SK-N-SH (cell line): ENCODE data around the gene PRKCA.

Experiments used
- RAD21 ChIP-seq: IDR thresholded peaks from 2 replicates; pipeline ENCODE4 v1.6.1; 2012; ENCODE audit warnings: mild to moderate bottlenecking, low read length
- YY1 ChIP-seq: IDR thresholded peaks from 2 replicates; pipeline ENCODE4 v1.4.0; 2012; ENCODE audit warnings: low read depth, mild to moderate bottlenecking
- TF ChIP-seq, protein P1 (sequence below): fragments of 200-600 bp; sonication (generic); IDR thresholded peaks from 2 replicates; pipeline ENCODE4 v1.6.1; 2017; ENCODE audit warnings: antibody characterized with exemption, mild to moderate bottlenecking, moderate library complexity
- TF ChIP-seq, protein P2 (sequence below): IDR thresholded peaks from 2 replicates; pipeline ENCODE4; 2012

DNA sequence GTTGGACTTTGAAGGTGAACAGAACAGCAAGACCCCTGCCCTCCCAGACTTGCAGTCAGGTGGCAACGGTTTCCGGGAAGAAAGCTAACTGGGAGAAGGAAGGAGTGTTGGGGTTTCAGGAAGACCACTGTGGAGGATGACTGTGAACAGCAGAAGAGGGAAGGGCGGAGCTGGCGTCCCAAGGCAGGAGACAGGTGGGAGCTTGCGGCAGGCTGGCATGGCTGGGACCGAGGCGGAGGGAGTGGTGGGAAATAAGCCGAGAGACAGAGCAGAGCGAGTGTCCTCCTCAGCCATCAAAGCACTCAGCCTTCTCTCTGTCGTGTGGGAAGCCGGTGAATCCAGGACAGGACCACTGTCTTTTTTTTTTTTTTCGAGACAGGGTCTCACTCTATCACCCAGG is 424.0 kb downstream of the PRKCA start:
- TF ChIP-seq, protein P1, sequence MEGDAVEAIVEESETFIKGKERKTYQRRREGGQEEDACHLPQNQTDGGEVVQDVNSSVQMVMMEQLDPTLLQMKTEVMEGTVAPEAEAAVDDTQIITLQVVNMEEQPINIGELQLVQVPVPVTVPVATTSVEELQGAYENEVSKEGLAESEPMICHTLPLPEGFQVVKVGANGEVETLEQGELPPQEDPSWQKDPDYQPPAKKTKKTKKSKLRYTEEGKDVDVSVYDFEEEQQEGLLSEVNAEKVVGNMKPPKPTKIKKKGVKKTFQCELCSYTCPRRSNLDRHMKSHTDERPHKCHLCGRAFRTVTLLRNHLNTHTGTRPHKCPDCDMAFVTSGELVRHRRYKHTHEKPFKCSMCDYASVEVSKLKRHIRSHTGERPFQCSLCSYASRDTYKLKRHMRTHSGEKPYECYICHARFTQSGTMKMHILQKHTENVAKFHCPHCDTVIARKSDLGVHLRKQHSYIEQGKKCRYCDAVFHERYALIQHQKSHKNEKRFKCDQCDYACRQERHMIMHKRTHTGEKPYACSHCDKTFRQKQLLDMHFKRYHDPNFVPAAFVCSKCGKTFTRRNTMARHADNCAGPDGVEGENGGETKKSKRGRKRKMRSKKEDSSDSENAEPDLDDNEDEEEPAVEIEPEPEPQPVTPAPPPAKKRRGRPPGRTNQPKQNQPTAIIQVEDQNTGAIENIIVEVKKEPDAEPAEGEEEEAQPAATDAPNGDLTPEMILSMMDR = no peak
- TF ChIP-seq YY1 = no peak
- TF ChIP-seq, protein P2, sequence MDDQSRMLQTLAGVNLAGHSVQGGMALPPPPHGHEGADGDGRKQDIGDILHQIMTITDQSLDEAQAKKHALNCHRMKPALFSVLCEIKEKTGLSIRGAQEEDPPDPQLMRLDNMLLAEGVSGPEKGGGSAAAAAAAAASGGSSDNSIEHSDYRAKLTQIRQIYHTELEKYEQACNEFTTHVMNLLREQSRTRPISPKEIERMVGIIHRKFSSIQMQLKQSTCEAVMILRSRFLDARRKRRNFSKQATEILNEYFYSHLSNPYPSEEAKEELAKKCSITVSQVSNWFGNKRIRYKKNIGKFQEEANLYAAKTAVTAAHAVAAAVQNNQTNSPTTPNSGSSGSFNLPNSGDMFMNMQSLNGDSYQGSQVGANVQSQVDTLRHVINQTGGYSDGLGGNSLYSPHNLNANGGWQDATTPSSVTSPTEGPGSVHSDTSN = no peak
- no peak for TF ChIP-seq RAD21
